ENCODE measurements around the gene CTRB2. TPM values are rescaled to one million over a fixed set of nuclear protein-coding genes. Genes with fewer than 3 reads are reported as not detected.

The CTRB2 gene
- total RNA-seq, 1 experiment from 2014 or later = 5.8 TPM

DNA sequence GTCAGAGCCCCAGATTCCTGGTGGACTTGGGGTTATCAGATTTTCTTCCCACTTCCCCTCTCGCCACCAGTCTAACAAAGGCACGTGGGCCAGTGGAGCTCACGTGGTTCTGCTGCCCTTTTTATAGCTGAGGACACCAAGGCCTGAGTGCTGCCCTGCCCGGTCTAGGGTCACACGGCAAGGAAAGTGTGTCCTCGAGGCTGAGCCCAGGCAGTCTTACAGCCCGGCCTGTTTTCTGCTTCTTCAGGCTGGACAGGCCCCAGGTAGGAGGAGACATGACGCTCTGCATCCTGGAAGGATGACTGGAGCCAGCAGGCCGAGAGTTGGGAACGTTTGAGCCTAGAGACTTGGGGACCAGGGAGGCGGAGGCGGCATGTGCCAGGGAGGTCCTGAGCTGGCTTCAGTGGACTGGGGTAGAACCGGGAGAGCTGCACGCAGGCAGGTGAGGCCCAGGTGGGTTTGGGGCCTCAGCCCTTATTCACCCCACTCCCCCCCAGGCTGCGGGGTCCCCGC is 15.4 kb upstream of the CTRB2 start (continued):
- TF ChIP-seq, protein P1, sequence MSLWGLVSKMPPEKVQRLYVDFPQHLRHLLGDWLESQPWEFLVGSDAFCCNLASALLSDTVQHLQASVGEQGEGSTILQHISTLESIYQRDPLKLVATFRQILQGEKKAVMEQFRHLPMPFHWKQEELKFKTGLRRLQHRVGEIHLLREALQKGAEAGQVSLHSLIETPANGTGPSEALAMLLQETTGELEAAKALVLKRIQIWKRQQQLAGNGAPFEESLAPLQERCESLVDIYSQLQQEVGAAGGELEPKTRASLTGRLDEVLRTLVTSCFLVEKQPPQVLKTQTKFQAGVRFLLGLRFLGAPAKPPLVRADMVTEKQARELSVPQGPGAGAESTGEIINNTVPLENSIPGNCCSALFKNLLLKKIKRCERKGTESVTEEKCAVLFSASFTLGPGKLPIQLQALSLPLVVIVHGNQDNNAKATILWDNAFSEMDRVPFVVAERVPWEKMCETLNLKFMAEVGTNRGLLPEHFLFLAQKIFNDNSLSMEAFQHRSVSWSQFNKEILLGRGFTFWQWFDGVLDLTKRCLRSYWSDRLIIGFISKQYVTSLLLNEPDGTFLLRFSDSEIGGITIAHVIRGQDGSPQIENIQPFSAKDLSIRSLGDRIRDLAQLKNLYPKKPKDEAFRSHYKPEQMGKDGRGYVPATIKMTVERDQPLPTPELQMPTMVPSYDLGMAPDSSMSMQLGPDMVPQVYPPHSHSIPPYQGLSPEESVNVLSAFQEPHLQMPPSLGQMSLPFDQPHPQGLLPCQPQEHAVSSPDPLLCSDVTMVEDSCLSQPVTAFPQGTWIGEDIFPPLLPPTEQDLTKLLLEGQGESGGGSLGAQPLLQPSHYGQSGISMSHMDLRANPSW (CRISPR knock-in tag; conservative IDR thresholded peaks at IDR 0.05; ENCODE audit: low read depth) = no peak
- TF ChIP-seq, protein P2, sequence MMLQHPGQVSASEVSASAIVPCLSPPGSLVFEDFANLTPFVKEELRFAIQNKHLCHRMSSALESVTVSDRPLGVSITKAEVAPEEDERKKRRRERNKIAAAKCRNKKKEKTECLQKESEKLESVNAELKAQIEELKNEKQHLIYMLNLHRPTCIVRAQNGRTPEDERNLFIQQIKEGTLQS (CRISPR knock-in tag; conservative IDR thresholded peaks at IDR 0.05) = no peak

DNA sequence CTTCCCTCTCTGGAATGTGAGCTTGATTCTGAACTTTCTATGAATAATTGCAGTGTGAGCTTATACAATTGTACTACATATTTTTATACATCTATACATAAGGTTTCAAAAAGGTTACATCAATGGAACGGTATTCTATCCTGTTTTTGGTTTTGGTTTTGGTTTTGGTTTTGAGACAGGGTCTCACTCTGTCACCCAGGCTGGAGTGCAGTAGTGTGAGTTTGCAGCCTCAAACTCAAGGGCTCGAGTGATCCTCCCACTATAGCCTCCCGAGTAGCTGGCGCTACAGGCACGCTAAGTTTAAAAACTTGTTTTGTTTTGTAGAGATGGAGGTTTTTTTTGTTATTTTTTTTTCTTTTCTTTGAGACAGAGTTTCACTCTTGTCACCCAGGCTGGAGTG is 12.9 kb upstream of the CTRB2 start:
- CTCF ChIA-PET = interaction anchor here (0.8 to 1.0 kb wide), 2 partner anchors 17 to 166 kb away, joined by 3 to 4 read pairs; no protein-coding TSS in a partner anchor
- Mint-ChIP-seq H3K9me3 (no peaks in the 10 kb centered on the region), H3K27ac (no peak overlapping the region), H3K36me3 (no peaks in the 10 kb centered on the region), H3K4me1 (no peaks in the 10 kb centered on the region), H3K27me3 (ENCODE audit: low read depth) (no peaks in the 10 kb centered on the region), H3K4me3 (no peak overlapping the region)
- no peak for ATAC-seq
- DNase-seq (ENCODE audit: low spot score) = no peak
- POLR2A ChIA-PET = interaction anchor here (0.5 to 1.0 kb wide), 3 partner anchors 41 to 201 kb away, joined by 3 to 4 read pairs (median 3); no protein-coding TSS in a partner anchor
- TF ChIP-seq, protein P3, sequence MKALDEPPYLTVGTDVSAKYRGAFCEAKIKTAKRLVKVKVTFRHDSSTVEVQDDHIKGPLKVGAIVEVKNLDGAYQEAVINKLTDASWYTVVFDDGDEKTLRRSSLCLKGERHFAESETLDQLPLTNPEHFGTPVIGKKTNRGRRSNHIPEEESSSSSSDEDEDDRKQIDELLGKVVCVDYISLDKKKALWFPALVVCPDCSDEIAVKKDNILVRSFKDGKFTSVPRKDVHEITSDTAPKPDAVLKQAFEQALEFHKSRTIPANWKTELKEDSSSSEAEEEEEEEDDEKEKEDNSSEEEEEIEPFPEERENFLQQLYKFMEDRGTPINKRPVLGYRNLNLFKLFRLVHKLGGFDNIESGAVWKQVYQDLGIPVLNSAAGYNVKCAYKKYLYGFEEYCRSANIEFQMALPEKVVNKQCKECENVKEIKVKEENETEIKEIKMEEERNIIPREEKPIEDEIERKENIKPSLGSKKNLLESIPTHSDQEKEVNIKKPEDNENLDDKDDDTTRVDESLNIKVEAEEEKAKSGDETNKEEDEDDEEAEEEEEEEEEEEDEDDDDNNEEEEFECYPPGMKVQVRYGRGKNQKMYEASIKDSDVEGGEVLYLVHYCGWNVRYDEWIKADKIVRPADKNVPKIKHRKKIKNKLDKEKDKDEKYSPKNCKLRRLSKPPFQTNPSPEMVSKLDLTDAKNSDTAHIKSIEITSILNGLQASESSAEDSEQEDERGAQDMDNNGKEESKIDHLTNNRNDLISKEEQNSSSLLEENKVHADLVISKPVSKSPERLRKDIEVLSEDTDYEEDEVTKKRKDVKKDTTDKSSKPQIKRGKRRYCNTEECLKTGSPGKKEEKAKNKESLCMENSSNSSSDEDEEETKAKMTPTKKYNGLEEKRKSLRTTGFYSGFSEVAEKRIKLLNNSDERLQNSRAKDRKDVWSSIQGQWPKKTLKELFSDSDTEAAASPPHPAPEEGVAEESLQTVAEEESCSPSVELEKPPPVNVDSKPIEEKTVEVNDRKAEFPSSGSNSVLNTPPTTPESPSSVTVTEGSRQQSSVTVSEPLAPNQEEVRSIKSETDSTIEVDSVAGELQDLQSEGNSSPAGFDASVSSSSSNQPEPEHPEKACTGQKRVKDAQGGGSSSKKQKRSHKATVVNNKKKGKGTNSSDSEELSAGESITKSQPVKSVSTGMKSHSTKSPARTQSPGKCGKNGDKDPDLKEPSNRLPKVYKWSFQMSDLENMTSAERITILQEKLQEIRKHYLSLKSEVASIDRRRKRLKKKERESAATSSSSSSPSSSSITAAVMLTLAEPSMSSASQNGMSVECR (CRISPR knock-in tag; IDR thresholded peaks at IDR 0.05; ENCODE audit: borderline replicate concordance) = no peak
- TF ChIP-seq, protein P4, sequence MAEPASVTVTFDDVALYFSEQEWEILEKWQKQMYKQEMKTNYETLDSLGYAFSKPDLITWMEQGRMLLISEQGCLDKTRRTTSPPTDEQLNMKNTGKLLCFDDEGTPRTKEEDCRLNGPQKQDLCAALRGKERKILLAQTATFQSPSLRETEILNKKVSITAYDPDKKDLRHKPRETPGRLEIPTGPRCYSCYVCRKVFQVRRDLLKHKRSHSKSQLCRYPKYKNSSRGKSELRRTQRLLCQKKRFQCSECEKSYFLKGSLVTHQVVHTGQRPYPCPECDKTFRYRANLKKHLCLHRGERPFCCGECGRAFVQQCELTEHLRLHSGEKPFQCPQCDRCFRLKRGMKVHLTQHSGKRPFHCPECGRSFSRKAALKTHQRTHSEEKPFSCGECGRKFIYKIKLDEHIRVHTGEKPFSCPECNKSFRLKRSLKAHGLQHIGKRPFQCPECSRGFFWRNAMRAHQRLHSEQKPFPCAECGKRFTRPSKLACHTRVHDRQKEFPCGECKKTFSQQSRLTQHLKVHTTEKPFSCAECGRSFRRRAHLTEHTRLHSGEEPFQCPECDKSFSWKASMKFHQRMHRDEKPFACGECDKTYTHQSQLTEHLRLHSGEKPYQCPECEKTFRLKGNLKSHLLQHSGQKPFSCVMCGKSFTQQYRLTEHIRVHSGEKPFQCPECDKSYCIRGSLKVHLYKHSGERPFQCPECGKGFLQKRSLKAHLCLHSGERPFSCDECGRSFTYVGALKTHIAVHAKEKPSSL (CRISPR knock-in tag; conservative IDR thresholded peaks at IDR 0.05) = no peak
- TF ChIP-seq, protein P5, sequence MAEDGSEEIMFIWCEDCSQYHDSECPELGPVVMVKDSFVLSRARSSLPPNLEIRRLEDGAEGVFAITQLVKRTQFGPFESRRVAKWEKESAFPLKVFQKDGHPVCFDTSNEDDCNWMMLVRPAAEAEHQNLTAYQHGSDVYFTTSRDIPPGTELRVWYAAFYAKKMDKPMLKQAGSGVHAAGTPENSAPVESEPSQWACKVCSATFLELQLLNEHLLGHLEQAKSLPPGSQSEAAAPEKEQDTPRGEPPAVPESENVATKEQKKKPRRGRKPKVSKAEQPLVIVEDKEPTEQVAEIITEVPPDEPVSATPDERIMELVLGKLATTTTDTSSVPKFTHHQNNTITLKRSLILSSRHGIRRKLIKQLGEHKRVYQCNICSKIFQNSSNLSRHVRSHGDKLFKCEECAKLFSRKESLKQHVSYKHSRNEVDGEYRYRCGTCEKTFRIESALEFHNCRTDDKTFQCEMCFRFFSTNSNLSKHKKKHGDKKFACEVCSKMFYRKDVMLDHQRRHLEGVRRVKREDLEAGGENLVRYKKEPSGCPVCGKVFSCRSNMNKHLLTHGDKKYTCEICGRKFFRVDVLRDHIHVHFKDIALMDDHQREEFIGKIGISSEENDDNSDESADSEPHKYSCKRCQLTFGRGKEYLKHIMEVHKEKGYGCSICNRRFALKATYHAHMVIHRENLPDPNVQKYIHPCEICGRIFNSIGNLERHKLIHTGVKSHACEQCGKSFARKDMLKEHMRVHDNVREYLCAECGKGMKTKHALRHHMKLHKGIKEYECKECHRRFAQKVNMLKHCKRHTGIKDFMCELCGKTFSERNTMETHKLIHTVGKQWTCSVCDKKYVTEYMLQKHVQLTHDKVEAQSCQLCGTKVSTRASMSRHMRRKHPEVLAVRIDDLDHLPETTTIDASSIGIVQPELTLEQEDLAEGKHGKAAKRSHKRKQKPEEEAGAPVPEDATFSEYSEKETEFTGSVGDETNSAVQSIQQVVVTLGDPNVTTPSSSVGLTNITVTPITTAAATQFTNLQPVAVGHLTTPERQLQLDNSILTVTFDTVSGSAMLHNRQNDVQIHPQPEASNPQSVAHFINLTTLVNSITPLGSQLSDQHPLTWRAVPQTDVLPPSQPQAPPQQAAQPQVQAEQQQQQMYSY (CRISPR knock-in tag; IDR thresholded peaks at IDR 0.05) = no peak
- TF ChIP-seq ATF1 (CRISPR knock-in tag; IDR thresholded peaks at IDR 0.05) (no peak), SOX15 (CRISPR knock-in tag; IDR thresholded peaks at IDR 0.05) (no peak), EMX1 (CRISPR knock-in tag; IDR thresholded peaks at IDR 0.05) (no peak), SMAD3 (CRISPR knock-in tag; IDR thresholded peaks at IDR 0.05; ENCODE audit: borderline replicate concordance) (no peak), JAZF1 (CRISPR knock-in tag; IDR thresholded peaks at IDR 0.05) (no peak), ZNF232 (CRISPR knock-in tag; IDR thresholded peaks at IDR 0.05) (no peak), ESRRA (CRISPR knock-in tag; IDR thresholded peaks at IDR 0.05; ENCODE audit: borderline replicate concordance) (no peak)
- TF ChIP-seq, protein P6, sequence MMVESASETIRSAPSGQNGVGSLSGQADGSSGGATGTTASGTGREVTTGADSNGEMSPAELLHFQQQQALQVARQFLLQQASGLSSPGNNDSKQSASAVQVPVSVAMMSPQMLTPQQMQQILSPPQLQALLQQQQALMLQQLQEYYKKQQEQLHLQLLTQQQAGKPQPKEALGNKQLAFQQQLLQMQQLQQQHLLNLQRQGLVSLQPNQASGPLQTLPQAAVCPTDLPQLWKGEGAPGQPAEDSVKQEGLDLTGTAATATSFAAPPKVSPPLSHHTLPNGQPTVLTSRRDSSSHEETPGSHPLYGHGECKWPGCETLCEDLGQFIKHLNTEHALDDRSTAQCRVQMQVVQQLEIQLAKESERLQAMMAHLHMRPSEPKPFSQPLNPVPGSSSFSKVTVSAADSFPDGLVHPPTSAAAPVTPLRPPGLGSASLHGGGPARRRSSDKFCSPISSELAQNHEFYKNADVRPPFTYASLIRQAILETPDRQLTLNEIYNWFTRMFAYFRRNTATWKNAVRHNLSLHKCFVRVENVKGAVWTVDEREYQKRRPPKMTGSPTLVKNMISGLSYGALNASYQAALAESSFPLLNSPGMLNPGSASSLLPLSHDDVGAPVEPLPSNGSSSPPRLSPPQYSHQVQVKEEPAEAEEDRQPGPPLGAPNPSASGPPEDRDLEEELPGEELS (CRISPR knock-in tag; IDR thresholded peaks at IDR 0.05) = no peak
- TF ChIP-seq, protein P7, sequence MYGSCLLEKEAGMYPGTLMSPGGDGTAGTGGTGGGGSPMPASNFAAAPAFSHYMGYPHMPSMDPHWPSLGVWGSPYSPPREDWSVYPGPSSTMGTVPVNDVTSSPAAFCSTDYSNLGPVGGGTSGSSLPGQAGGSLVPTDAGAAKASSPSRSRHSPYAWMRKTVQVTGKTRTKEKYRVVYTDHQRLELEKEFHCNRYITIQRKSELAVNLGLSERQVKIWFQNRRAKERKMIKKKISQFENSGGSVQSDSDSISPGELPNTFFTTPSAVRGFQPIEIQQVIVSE (CRISPR knock-in tag; IDR thresholded peaks at IDR 0.05; ENCODE audit: borderline replicate concordance) = no peak
- TF ChIP-seq, protein P8, sequence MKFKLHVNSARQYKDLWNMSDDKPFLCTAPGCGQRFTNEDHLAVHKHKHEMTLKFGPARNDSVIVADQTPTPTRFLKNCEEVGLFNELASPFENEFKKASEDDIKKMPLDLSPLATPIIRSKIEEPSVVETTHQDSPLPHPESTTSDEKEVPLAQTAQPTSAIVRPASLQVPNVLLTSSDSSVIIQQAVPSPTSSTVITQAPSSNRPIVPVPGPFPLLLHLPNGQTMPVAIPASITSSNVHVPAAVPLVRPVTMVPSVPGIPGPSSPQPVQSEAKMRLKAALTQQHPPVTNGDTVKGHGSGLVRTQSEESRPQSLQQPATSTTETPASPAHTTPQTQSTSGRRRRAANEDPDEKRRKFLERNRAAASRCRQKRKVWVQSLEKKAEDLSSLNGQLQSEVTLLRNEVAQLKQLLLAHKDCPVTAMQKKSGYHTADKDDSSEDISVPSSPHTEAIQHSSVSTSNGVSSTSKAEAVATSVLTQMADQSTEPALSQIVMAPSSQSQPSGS (CRISPR knock-in tag; IDR thresholded peaks at IDR 0.05; ENCODE audit: borderline replicate concordance, low read depth) = no peak
- TF ChIP-seq, protein P9, sequence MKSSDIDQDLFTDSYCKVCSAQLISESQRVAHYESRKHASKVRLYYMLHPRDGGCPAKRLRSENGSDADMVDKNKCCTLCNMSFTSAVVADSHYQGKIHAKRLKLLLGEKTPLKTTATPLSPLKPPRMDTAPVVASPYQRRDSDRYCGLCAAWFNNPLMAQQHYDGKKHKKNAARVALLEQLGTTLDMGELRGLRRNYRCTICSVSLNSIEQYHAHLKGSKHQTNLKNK (CRISPR knock-in tag; IDR thresholded peaks at IDR 0.05) = no peak

Measured in WTC11 (cell line).